Measurements from ENCODE around the gene SYNGR4.

GRCh38 chr19:48321622-48322591 lies 42.3 kb upstream of the SYNGR4 start:
- TF ChIP-seq CTCF (IDR thresholded peaks at IDR 0.05) (peak in 2 of 6 experiments; percentile 14 to 20), POLR2A (IDR thresholded peaks at IDR 0.05) (peak in 3 of 4 donors; percentile 39 to 84 (median 53))
